Measurements from ENCODE around the gene COLEC12.

COLEC12 gene

DNA sequence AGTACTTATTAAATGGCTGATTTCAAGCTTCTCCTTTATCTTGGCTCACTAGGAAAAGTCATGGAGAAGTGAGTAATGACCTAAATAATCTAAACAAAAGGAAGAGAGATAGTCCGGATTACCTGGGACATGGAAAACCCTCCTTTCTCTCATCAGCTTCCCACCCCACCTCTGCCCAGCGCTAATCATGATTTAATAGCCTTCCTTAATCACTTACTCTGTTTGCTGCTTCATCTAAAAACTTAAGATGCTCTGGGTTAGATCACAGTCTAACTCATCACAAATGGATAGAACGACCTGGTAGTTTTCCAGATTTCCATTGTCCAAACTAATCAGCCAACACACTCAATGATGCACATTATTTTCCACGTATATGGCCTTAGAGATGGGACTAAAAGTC lies 144.8 kb downstream of the COLEC12 start:
- H3K4me3 ChIP-seq (ENCODE audit: control insufficient read depth, low read depth, low read length), result no peak overlapping the region
- no peak for DNase-seq (ENCODE audit: low read depth)
- TF ChIP-seq, protein P1, sequence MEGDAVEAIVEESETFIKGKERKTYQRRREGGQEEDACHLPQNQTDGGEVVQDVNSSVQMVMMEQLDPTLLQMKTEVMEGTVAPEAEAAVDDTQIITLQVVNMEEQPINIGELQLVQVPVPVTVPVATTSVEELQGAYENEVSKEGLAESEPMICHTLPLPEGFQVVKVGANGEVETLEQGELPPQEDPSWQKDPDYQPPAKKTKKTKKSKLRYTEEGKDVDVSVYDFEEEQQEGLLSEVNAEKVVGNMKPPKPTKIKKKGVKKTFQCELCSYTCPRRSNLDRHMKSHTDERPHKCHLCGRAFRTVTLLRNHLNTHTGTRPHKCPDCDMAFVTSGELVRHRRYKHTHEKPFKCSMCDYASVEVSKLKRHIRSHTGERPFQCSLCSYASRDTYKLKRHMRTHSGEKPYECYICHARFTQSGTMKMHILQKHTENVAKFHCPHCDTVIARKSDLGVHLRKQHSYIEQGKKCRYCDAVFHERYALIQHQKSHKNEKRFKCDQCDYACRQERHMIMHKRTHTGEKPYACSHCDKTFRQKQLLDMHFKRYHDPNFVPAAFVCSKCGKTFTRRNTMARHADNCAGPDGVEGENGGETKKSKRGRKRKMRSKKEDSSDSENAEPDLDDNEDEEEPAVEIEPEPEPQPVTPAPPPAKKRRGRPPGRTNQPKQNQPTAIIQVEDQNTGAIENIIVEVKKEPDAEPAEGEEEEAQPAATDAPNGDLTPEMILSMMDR (conservative IDR thresholded peaks at IDR 0.05; ENCODE audit: control insufficient read depth, insufficient read depth, low read depth, low read length), result no peak

DNA sequence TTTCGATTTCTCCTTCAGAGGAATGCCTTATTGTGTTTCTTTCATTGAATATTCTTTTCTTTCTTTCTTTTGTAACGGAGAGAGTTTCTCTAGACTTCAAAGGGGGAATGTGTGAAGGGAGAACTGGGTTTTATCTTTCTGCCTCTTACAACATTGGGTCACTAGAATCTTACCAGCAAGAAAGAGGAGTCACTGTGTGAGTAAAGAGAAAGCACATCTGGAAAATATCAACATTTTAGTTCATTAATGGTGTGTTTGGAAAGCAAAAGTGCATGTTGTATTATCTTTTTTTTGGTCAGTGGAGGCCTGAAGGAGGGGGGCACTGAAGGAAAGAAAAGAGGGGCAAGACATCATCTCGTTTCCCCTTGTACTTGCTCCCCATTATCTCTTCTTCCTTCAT lies 146.0 kb downstream of the COLEC12 start:
- peak; percentile 55 for DNase-seq (ENCODE audit: low read depth)
- TF ChIP-seq, protein P1 (conservative IDR thresholded peaks at IDR 0.05; ENCODE audit: control insufficient read depth, insufficient read depth, low read depth, low read length), result no peak
- no peak overlapping the region for H3K4me3 ChIP-seq (ENCODE audit: control insufficient read depth, low read depth, low read length)

DNA sequence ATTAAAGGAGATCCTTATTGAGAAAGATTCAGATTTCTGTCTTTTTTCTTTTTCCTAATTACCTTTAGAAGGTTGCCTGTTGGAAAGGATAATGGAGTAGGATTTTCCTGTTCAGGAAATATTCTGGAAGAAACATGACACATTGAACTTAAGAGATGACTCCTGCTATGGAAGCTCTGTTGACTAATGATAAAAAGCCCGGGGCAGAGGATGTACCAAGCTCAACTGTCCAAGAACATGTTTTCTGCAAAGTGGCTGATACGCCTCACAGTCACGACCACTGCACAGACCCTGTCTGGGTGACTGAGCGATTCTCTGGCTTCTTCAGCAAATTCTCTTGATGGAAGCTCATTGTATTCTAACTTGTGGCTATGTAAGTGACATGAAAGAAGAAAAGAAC lies 146.5 kb downstream of the COLEC12 start:
- TF ChIP-seq, protein P1 (conservative IDR thresholded peaks at IDR 0.05; ENCODE audit: control insufficient read depth, insufficient read depth, low read depth, low read length), result no peak
- no peak overlapping the region for H3K4me3 ChIP-seq (ENCODE audit: control insufficient read depth, low read depth, low read length)
- peak; percentile 50 for DNase-seq (ENCODE audit: low read depth)

DNA sequence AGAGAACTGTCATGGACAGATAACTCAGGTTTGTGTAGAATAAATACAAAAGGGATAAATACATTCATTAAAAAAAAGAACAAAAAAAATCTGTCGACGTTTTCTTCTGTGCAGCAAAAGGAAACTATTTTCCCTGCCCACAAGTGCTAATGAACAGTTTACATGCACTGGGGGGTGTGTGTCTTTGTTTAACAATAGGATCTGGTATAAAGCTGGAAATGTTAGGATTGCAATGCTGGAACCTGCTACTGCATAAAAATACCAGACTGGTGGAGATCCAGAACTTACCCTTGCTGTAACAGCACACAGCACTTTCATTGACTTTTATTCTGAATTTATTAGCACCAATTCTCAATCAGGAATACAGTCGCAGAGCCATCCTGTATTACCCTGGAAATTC lies 148.1 kb downstream of the COLEC12 start:
- no peak overlapping the region for H3K4me3 ChIP-seq (ENCODE audit: control insufficient read depth, low read depth, low read length)
- TF ChIP-seq, protein P1 (conservative IDR thresholded peaks at IDR 0.05; ENCODE audit: control insufficient read depth, insufficient read depth, low read depth, low read length), result no peak
- DNase-seq (ENCODE audit: low read depth), result no peak

DNA sequence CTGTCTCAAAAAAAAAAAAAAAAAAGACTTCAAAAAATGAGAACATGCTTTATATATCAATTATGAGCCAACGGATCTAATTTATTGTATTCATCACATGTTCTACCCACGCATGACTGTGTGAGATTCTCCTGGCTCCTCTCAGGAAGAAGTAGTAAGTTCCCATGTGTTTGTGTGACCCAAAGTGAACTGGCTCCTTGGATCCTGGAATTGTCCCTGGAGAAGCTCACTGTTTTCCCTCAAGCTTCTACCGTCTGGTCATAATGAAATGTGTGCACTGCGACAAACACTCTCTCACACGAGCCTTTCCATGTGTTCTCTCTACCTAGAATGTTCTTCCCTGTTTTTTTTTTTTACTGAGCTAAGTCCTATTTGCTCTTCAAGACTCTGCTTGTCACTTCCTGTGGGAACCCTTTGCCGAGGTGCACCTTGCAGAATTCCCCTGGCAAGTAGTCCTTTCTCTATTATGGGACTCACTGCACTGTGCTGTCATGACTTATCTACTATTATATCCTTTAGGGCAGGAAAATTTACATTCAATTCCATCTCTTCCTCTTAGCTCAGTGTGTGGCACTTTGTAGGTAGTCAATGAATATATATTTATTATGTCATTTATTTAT lies 149.4 kb downstream of the COLEC12 start:
- peak; percentile 27 for DNase-seq (ENCODE audit: low read depth)
- H3K4me3 ChIP-seq (ENCODE audit: control insufficient read depth, low read depth, low read length), result no peak overlapping the region
- TF ChIP-seq, protein P1 (conservative IDR thresholded peaks at IDR 0.05; ENCODE audit: control insufficient read depth, insufficient read depth, low read depth, low read length), result no peak

DNA sequence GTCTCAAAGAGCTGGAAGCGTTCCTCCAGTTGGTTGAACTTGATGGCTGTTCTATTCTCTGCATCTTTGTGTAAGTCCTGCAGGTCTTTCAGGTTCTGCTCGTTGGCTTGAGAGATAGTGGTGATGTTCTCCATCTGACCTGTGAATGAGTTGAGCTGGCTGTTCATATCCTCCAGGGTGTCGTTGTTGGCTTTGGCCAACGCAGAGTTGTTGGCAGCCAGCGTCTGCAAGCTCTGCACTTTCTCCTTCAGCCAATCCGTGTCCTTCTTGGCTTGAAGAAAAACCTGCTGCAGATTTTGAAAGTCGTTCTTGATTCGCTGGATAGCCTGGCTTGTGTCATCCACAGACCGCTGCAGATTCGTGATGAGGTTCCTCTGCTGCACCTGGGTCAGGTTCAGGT lies 153.9 kb downstream of the COLEC12 start:
- H3K4me3 ChIP-seq (ENCODE audit: control insufficient read depth, low read depth, low read length), result no peak overlapping the region
- DNase-seq (ENCODE audit: low read depth), result no peak
- TF ChIP-seq, protein P1 (conservative IDR thresholded peaks at IDR 0.05; ENCODE audit: control insufficient read depth, insufficient read depth, low read depth, low read length), result no peak

DNA sequence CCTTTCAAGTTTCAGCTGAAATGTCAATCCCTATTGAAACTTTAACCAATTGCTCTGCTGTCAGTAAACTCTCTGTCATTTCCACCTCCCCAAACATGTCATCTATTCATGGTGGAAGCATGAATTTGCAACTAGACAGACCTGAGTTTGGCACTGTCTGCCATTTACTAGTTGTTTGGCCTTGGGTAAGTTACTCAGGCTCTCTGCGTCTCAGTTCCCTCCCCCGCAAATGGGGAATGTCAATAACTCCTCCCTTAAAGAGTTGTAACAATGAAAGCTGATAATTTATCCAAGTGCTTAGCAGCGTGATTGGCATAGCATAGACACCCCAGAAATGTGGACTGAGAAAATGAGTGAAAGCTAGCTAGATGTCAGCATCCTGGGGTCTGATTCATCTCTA lies 159.4 kb downstream of the COLEC12 start:
- H3K4me3 ChIP-seq (ENCODE audit: control insufficient read depth, low read depth, low read length), result no peak overlapping the region
- TF ChIP-seq, protein P1 (conservative IDR thresholded peaks at IDR 0.05; ENCODE audit: control insufficient read depth, insufficient read depth, low read depth, low read length), result no peak
- DNase-seq (ENCODE audit: low read depth), result no peak

Measured in fibroblast of mammary gland (primary cell).